ENCODE data around the gene NOL7. TPM values are rescaled to one million over a fixed set of nuclear protein-coding genes. Genes with fewer than 3 reads are reported as not detected.

The NOL7 gene
- 10 to 100 TPM; 44.6 to 73.6 (median 50.6) TPM for total RNA-seq
- polyA plus RNA-seq = 10 to 100 TPM; 49.9 to 63.1 (median 57.4) TPM
- long read RNA-seq, donor 1, transcript NOL7-202 (8 exons, 1,184 nt) = major isoform, 41 of 60 reads
- long read RNA-seq, donor 1, partial matches to known transcripts = 18 of 60 reads
- long read RNA-seq, donor 1, other reads (novel, unspliced or antisense) = 0 of 60 reads
- long read RNA-seq, donor 2, transcript NOL7-202 (8 exons, 1,184 nt) = major isoform, 24 of 74 reads
- long read RNA-seq, donor 2, partial matches to known transcripts = 49 of 74 reads
- long read RNA-seq, donor 2, other reads (novel, unspliced or antisense) = 0 of 74 reads

DNA sequence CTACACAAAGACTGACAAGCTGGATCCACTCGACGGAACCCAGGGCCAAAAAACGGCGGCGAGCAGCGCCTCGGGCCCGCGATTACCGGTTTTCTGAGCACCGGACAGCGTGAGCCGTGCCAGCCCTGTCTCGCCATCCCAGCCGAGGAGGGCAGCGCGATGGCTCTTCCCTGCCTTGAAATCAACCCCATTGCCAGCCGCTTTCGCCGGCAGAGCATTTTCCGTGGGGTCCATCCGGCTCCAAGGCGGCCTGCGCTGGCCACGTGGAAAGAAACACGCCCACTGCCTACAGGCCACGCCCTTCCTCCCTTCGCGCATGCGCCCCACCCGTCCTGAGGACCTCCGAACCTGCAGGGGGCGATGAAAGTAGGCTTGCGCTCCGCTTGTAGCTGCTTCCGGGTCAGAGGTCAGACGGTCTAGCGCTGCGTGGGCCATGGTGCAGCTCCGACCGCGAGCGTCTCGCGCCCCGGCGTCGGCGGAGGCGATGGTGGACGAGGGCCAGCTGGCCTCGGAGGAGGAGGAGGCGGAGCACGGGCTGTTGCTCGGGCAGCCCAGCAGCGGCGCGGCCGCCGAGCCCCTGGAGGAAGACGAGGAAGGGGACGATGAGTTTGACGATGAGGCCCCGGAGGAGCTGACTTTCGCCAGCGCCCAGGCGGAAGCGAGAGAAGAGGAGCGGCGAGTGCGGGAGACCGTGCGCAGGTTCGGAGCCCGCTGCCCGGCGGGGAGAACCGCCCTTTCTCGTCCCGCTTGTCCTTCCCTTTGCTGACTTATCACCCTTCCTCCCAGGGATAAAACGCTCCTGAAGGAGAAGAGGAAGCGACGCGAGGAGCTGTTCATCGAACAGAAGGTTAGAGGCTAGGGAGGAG is at the start of gene NOL7:
Gene NOL7 (plus strand): TSS at position 410 of the 866 bp plus-strand sequence. CDS start 24 bp downstream, at position 434.
- intact Hi-C loops (cut with DNase I; ENCODE audit: low total_unique reads) = loop anchor here (5.0 kb wide), 1 partner anchor 97 kb away; the partner anchor contains the start of gene RANBP9
- peak; percentile 52 to 92 (median 87) for TF ChIP-seq POLR2A (IDR thresholded peaks at IDR 0.05)
- peak; percentile 99 to 100 (median 100) for TF ChIP-seq POLR2AphosphoS5 (IDR thresholded peaks at IDR 0.05)
- peak; percentile 93 to 100 (median 98) for TF ChIP-seq CTCF (IDR thresholded peaks at IDR 0.05 in 8 of 11, conservative IDR thresholded peaks at IDR 0.05 in 3 of 11)
- Histone ChIP-seq H3K4me1 (peaks cover 14 to 57% (median 43%) of the 10 kb centered on the region in 6 donors), H3K4me3 (peak within 1 kb of the TSS; percentile 72 to 96 (median 90)), H3K9me3 (no peaks in the 10 kb centered on the region), H3K27ac (peak within 1 kb of the TSS; percentile 83 to 96 (median 94)), H3K36me3 (peaks cover 6 to 51% (median 33%) of the 10 kb centered on the region in 6 donors), H3K27me3 (replicated peaks in 1 of 7) (no peaks in the 10 kb centered on the region)
- WGBS, 5 donors = 0 to 1% (median 0%) methylated on average over 40 to 85 of the region's 85 CpGs
- DNase-seq = peak; percentile 99

DNA sequence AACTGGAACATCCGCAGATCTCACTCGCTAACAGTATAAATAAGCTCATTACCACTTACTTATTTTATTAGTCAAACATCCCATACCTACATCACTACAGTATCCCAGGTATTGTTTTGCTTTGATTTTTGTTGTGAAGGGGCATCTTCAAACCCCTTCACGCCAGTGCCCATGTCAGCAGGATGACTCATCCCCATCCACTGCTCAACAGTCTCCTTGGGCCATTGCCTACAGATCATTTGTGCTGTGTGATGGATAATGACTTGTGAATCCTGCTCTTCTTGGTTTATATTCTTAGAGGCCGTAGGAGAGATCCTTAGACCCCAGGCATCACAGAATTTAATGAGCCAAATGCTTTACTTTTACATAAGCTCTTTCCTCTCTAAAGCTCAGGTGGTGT is 49.2 kb upstream of the NOL7 start:
- H3K27me3 ChIP-seq (replicated peaks in 1 of 7) = no peaks in the 10 kb centered on the region
- no peak for TF ChIP-seq CTCF (IDR thresholded peaks at IDR 0.05 in 8 of 11, conservative IDR thresholded peaks at IDR 0.05 in 3 of 11)
- TF ChIP-seq POLR2AphosphoS5 (IDR thresholded peaks at IDR 0.05) = no peak
- TF ChIP-seq POLR2A (IDR thresholded peaks at IDR 0.05) = no peak
- no peak overlapping the region for H3K4me3 ChIP-seq
- intact Hi-C loops (cut with DNase I; ENCODE audit: low total_unique reads) = no loop called here
- H3K9me3 ChIP-seq = no peaks in the 10 kb centered on the region
- no peak overlapping the region for H3K27ac ChIP-seq
- peaks cover 0 to 15% (median 0%) of the 10 kb centered on the region in 6 donors for H3K4me1 ChIP-seq
- no peaks in the 10 kb centered on the region for H3K36me3 ChIP-seq
- WGBS, 5 donors = 94 to 96% (median 95%) methylated on average over 4 of the region's 4 CpGs
- DNase-seq = no peak

DNA sequence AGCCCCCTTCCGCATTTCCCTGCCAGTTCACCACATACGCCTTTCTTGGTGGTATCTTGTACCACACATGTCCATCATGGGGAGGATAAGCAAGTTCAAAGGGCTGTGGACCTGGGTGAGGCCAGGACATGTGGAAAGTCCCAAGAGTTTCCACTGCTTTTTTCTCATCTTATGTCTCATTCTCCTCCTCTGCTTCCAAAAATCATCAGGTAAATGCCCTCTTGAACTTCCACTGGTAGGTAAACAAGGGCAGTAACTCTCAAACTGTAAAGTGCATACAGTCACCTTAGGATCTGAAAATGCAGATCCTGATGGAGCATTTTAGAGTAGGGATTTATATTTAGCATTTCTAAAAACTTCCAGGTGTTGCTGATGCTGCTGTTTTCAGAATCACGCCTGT is 48.6 kb upstream of the NOL7 start:
- H3K36me3 ChIP-seq = no peaks in the 10 kb centered on the region
- 91 to 96% (median 93%) methylated on average over 3 of the region's 3 CpGs for WGBS, 5 donors
- H3K4me1 ChIP-seq = peaks cover 0 to 9% (median 0%) of the 10 kb centered on the region in 6 donors
- H3K4me3 ChIP-seq = no peak overlapping the region
- DNase-seq = no peak
- no peak for TF ChIP-seq POLR2A (IDR thresholded peaks at IDR 0.05)
- no peak for TF ChIP-seq CTCF (IDR thresholded peaks at IDR 0.05 in 8 of 11, conservative IDR thresholded peaks at IDR 0.05 in 3 of 11)
- H3K27ac ChIP-seq = no peak overlapping the region
- H3K27me3 ChIP-seq (replicated peaks in 1 of 7) = no peaks in the 10 kb centered on the region
- intact Hi-C loops (cut with DNase I; ENCODE audit: low total_unique reads) = no loop called here
- H3K9me3 ChIP-seq = no peaks in the 10 kb centered on the region

GRCh38 chr6:13568970-13569369 is 46.2 kb upstream of the NOL7 start:
- H3K27me3 ChIP-seq (replicated peaks in 1 of 7) = no peaks in the 10 kb centered on the region
- WGBS, 5 donors = 86 to 96% (median 90%) methylated on average over 5 of the region's 5 CpGs
- TF ChIP-seq POLR2AphosphoS5 (IDR thresholded peaks at IDR 0.05) = no peak
- TF ChIP-seq POLR2A (IDR thresholded peaks at IDR 0.05) = no peak
- TF ChIP-seq CTCF (IDR thresholded peaks at IDR 0.05 in 8 of 11, conservative IDR thresholded peaks at IDR 0.05 in 3 of 11) = no peak
- no peak overlapping the region for H3K4me3 ChIP-seq
- no peak overlapping the region for H3K27ac ChIP-seq
- H3K4me1 ChIP-seq = peaks cover 0 to 16% (median 9%) of the 10 kb centered on the region in 6 donors
- H3K9me3 ChIP-seq = no peaks in the 10 kb centered on the region
- intact Hi-C loops (cut with DNase I; ENCODE audit: low total_unique reads) = no loop called here
- DNase-seq = no peak
- H3K36me3 ChIP-seq = peaks cover 0 to 7% (median 0%) of the 10 kb centered on the region in 6 donors

Data from spleen (tissue), 13 donors.